Endothelial cell of umbilical vein (primary cell): ENCODE results near the gene MMRN1. TPM values are rescaled to one million over a fixed set of nuclear protein-coding genes. Genes with fewer than 3 reads are reported as not detected.

Experiments used
- BruUV-seq: library from RNA; stranded (reverse); fragments of 400-500 nt; replicated peaks from 2 replicates; lab custom pipeline; 2021; lab: Mats Ljungman, UMichigan
- CTCF ChIA-PET: fragments of 300-600, 350-600 bp; sonication (Branson Sonifier 250); formaldehyde crosslinking; loops from one replicate; lab custom pipeline; 2021; ENCODE audit warnings: antibody characterized with exemption, inconsistent platforms; lab: Charles Lee
- POLR2A ChIA-PET: fragments of 300-600, 350-600 bp; sonication (Branson Sonifier 250); formaldehyde crosslinking; loops from one replicate; lab custom pipeline; 2021; ENCODE audit warnings: antibody characterized with exemption, inconsistent platforms; lab: Charles Lee
- DNase-seq: peaks from one replicate; pipeline ENCODE4 v3.0.0-alpha.2; 2011; ENCODE audit warnings: low read depth, low spot score
- FAIRE-seq: peaks from 2 replicates; lab custom pipeline; 2011; peaks lifted over from hg19 to GRCh38; lab: Jason Lieb, UNC
- H2AFZ ChIP-seq: 2 replicates; pipeline ENCODE4 v1.6.0; 2012; ENCODE audit warnings: low read depth, low read length, control low read depth, inconsistent platforms
- H3K27ac ChIP-seq: 2 replicates; pipeline ENCODE4 v1.5.1; 2011; ENCODE audit warnings: low read depth, mild to moderate bottlenecking, control low read depth, low read length, moderate library complexity; ENCODE audit not compliant: insufficient read depth
- H3K27me3 ChIP-seq, 2 experiments: 2 replicates each; pipeline versions ENCODE4 v1.6.0 to v1.6.1; 2011; ENCODE audit warnings: low read length in 2 of 2, mixed read lengths in 1 of 2; ENCODE audit not compliant: control insufficient read depth in 2 of 2, insufficient read depth in 2 of 2
- H3K36me3 ChIP-seq, 2 experiments: 2 replicates in 1 of 2; 3 replicates in 1 of 2; pipeline ENCODE4 v1.5.1; 2011; ENCODE audit warnings: low read length in 2 of 2, mild to moderate bottlenecking in 1 of 2, moderate library complexity in 1 of 2; ENCODE audit not compliant: control insufficient read depth in 2 of 2, insufficient read depth in 2 of 2; ENCODE audit errors: extremely low read depth in 1 of 2
- H3K4me1 ChIP-seq: 3 replicates; pipeline ENCODE4 v1.5.1; 2011; ENCODE audit warnings: mild to moderate bottlenecking, low read length; ENCODE audit not compliant: control insufficient read depth, insufficient read depth; ENCODE audit errors: extremely low read depth
- H3K4me2 ChIP-seq: 2 replicates; pipeline ENCODE4 v1.6.1; 2011; ENCODE audit warnings: low read length, control low read depth, mixed read lengths; ENCODE audit not compliant: insufficient read depth
- H3K4me3 ChIP-seq, 3 experiments: fragments of 200-600 bp in 1 of 3; sonication (generic), shearing (Covaris generic) in 1 of 3; replicated peaks in 1 of 3; 2 replicates each; pipeline ENCODE4 v1.5.1; 2011 to 2016; ENCODE audit warnings: control low read depth in 3 of 3, low read length in 3 of 3, mild to moderate bottlenecking in 2 of 3, inconsistent platforms in 1 of 3, low read depth in 1 of 3, moderate library complexity in 1 of 3; ENCODE audit not compliant: insufficient read depth in 1 of 3
- H3K79me2 ChIP-seq: 2 replicates; pipeline ENCODE4 v1.6.0; 2012; ENCODE audit warnings: low read length, inconsistent platforms; ENCODE audit not compliant: control insufficient read depth, insufficient read depth
- H3K9ac ChIP-seq: replicated peaks from 2 replicates; pipeline ENCODE3; 2011; ENCODE audit warnings: low read length, control low read depth; ENCODE audit not compliant: insufficient read depth; ENCODE audit errors: extremely low read depth
- H3K9me1 ChIP-seq: replicated peaks from 3 replicates; pipeline ENCODE4 v1.6.0; 2011; ENCODE audit warnings: mild to moderate bottlenecking, low read length; ENCODE audit not compliant: control insufficient read depth, insufficient read depth; ENCODE audit errors: extremely low read depth
- H3K9me3 ChIP-seq: replicated peaks from 2 replicates; pipeline ENCODE4 v1.5.1; 2012; ENCODE audit warnings: low read length, inconsistent platforms; ENCODE audit not compliant: control insufficient read depth, insufficient read depth
- H4K20me1 ChIP-seq: replicated peaks from 2 replicates; pipeline ENCODE3; 2011; ENCODE audit warnings: mild to moderate bottlenecking, low read length; ENCODE audit not compliant: control insufficient read depth, insufficient read depth; ENCODE audit errors: extremely low read depth
- CTCF ChIP-seq, 2 donors: IDR thresholded peaks; 1 replicate in 1 of 2; 2 replicates in 1 of 2; pipeline ENCODE4 v1.5.1; 2011; ENCODE audit warnings: low read length in 2 of 2, mild to moderate bottlenecking in 2 of 2, moderate library complexity in 2 of 2, control low read depth in 1 of 2, inconsistent platforms in 1 of 2, low read depth in 1 of 2; ENCODE audit not compliant: insufficient read depth in 1 of 2; ENCODE audit errors: extremely low read depth in 1 of 2
- EZH2 ChIP-seq: IDR thresholded peaks from 2 replicates; pipeline ENCODE4 v1.6.1; 2012; ENCODE audit warnings: borderline replicate concordance, low read depth, mild to moderate bottlenecking, moderate library complexity, low read length, inconsistent platforms; ENCODE audit not compliant: severe bottlenecking
- FOS ChIP-seq: IDR thresholded peaks from 2 replicates; pipeline ENCODE4 v1.6.1; 2011; ENCODE audit warnings: mild to moderate bottlenecking, low read length, moderate library complexity, borderline replicate concordance; ENCODE audit not compliant: insufficient read depth
- GATA2 ChIP-seq: IDR thresholded peaks from 2 replicates; pipeline ENCODE4 v1.7.0; 2011; ENCODE audit warnings: low read depth, mild to moderate bottlenecking, moderate library complexity, mixed read lengths, low read length; ENCODE audit not compliant: insufficient read length, insufficient read depth
- JUN ChIP-seq: IDR thresholded peaks from 2 replicates; pipeline ENCODE4 v1.6.1; 2011; ENCODE audit warnings: borderline replicate concordance, low read depth; ENCODE audit not compliant: insufficient read length, insufficient read depth
- MYC ChIP-seq: IDR thresholded peaks from one replicate; pipeline ENCODE4 v1.6.1; 2011; ENCODE audit warnings: mild to moderate bottlenecking, low read depth, low read length
- POLR2A ChIP-seq: IDR thresholded peaks from 2 replicates; pipeline ENCODE4 v1.6.1; 2012; ENCODE audit warnings: low read depth, mild to moderate bottlenecking, control low read depth, low read length
- POLR2AphosphoS5 ChIP-seq: IDR thresholded peaks from 2 replicates; pipeline ENCODE4 v1.6.1; 2012; ENCODE audit warnings: low read depth, mild to moderate bottlenecking, control low read depth, low read length, moderate library complexity; ENCODE audit not compliant: insufficient read depth
- dilution Hi-C: fragments of 300-500 bp; cut with MboI; formaldehyde crosslinking; loops from one replicate; pipeline ENCODE4 v1.15.0; 2019; ENCODE audit warnings: low sequenced_read_pairs; ENCODE audit not compliant: extremely low pct_ligation_motif_present
- intact Hi-C: fragments of 100-400 bp; cut with micrococcal nuclease; formaldehyde crosslinking; loops from one replicate; pipeline ENCODE4 v1.10.0; 2022
- polyA plus RNA-seq, 4 experiments: library from polyadenylated mRNA; depleted of rRNA in 3 of 4; stranded (reverse) in 3 of 4; unstranded in 1 of 4; fragments of >200 nt; gene quantifications; 2 replicates each; pipeline versions ENCODE4 v1.2.1 to v1.2.3, GENCODE V29; 2011 to 2012; ENCODE audit warnings: missing spikeins in 1 of 4
- total RNA-seq: library from RNA; stranded (reverse); gene quantifications from 2 replicates; pipeline ENCODE4 v1.2.3, GENCODE V29; 2021
- TF ChIP-seq, protein P1 (sequence below): IDR thresholded peaks from 2 replicates; pipeline ENCODE4 v1.6.1; 2011; ENCODE audit not compliant: insufficient read depth, insufficient read length

Gene MMRN1
- total and polyA plus RNA-seq, 2 donors (not counting 3 experiments of a cell fraction or from before 2014, with no cell fraction given): 143 to 414 TPM

- H3K27me3 ChIP-seq: no peaks in the 10 kb centered on the region
- H3K36me3 ChIP-seq: peaks cover 17 to 21% of the 10 kb centered on the region in 2 experiments
- no peak overlapping the region for H2AFZ ChIP-seq
- DNase-seq (no peak), FAIRE-seq (no peak)
- no peaks in the 10 kb centered on the region for H3K79me2 ChIP-seq
- peaks cover 4% of the 10 kb centered on the region for H4K20me1 ChIP-seq
- no TSS peak for BruUV-seq
- no peaks in the 10 kb centered on the region for H3K4me1 ChIP-seq
- POLR2A ChIA-PET: no interaction called here
- no peak overlapping the region for H3K4me2 ChIP-seq
- CTCF ChIA-PET: no interaction called here
- no peak overlapping the region for H3K4me3 ChIP-seq
- H3K27ac ChIP-seq: no peak overlapping the region
- intact Hi-C loops: loop anchor here (5.0 kb wide), 1 partner anchor 337 kb away; no protein-coding TSS in a partner anchor
- TF ChIP-seq CTCF (IDR thresholded peaks at IDR 0.05; ENCODE audit: extremely low read depth in 1 of 2, insufficient read depth in 1 of 2, low read depth in 1 of 2, low read length in 2 of 2): no peak
- TF ChIP-seq, protein P1, sequence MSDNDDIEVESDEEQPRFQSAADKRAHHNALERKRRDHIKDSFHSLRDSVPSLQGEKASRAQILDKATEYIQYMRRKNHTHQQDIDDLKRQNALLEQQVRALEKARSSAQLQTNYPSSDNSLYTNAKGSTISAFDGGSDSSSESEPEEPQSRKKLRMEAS: no peak
- TF ChIP-seq POLR2A: no peak
- no peak for TF ChIP-seq POLR2AphosphoS5
- no peak for TF ChIP-seq EZH2
- TF ChIP-seq FOS: no peak
- no peak for TF ChIP-seq GATA2
- TF ChIP-seq JUN: no peak
- no peak for TF ChIP-seq MYC
- H3K9ac ChIP-seq: no peak overlapping the region
- no peaks in the 10 kb centered on the region for H3K9me1 ChIP-seq
- no peaks in the 10 kb centered on the region for H3K9me3 ChIP-seq
- dilution Hi-C loops: no loop called here
Measured at GRCh38 chr4:89954906-89955695, 60.4 kb downstream of the MMRN1 start.
